Stimulated activated CD8-positive, alpha-beta memory T cell treated with anti-CD3 and anti-CD28 coated beads, Interleukin-15, amount 100 ng/mL, for 24 hours (primary cell): ENCODE data around the gene CKAP2L.
"Not testable (repeated sequence)": the region's sequence is repeated elsewhere in the genome, so short reads cannot be mapped to it uniquely, and the experiment has no call there.

Experiments
- DNase-seq: peaks from one replicate; pipeline ENCODE4 v3.0.0-alpha.2; 2020; ENCODE audit warnings: low read depth

Gene CKAP2L

DNA sequence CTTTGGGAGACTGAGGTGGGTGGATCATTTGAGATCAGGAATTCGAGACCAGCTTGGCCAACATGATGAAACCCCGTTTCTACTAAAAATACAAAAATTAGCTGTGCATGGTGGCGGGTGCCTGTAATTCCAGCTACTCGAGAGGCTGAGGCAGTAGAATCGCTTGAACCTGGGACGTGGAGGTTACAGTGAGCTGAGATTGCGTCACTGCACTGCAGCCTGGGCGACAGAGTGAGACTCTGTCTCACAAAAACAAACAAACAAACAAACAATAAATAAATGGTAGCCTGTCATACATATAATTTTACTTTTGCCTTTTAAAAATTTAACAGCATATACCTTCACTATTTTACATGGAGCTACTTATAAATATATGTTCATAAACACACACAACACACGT is 57.5 kb downstream of the CKAP2L start:
- not testable (repeated sequence) for DNase-seq

DNA sequence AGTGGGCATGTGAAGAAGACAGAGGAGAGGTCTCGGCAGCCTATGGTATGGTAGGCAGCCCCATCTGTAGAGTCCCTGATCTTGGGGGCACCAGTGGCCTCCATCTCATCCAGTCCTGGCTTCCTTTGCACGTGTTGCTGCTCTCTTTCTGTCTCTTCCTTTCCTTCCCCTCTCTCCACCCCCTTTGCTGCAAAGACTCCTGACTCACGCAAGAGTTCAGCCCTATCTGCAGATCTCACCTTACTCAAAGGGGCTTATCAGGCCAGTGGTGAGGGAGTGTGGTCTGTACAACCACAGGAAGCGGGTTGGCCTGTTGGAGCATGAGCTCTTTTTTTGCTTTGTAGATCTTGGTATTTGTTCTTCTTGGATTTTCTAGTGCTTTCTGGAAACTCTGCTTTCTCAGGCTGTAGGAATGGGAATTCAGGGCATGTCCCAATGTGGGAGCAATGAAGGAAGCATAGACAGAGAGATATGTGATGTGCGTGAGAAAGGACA is 58.2 kb downstream of the CKAP2L start:
- no peak for DNase-seq

DNA sequence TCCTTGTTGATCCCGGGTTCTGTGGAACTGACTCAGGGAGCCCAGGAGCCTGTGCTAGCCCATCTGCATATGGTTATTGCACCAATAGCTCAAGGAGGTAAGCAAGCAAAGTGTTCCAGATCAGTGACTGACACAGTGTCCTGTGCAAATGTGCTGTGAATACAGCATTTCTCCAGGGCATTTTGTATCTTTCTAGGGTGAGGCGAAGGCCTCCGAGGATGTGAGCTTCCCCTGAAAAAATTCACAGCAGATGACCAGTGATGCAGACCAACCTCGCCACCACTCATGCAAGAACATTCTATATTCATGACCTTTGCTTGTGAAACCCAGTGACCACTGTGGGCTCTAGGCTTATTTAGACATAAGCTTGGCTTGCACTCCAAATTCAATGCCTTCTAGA is 58.8 kb downstream of the CKAP2L start:
- no peak for DNase-seq

DNA sequence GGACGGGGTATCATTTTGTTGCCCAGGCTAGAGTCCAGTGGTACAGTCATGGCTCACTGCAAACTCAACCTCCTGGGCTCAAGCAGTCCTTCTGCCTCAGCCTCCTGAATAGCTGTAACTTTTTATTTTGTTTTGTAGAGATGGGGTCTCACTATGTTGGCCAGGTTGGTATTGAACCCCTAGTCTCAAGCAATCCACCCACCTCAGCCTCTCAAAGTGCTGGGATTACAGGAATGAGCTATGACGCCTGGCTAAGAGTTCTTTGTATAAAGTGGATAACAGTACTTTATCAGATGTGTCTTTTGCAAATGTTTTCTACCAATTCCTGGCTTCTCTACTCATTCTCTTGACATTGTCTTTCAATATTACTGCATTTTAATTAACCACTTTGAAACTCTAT is 60.7 kb downstream of the CKAP2L start:
- no peak for DNase-seq

DNA sequence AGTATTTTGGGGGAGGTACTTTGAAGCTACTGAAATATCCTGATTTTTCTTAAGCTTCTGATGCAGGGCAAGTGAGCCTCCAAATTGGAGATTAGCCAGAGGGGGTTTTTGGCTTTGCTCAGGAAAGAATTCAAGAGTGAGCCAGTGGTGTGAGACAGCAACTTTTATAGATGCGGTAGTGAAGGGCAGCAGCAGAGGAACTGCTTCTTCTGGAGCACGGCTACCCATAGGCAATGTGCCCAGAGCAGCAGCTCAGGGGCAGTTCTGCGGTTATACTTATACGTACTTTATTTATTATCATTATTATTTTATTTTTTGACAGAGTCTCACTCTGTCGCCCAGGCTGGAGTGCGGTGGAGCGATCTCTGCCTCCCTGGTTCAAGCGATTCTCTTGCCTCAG is 63.4 kb downstream of the CKAP2L start:
- DNase-seq, result no peak

DNA sequence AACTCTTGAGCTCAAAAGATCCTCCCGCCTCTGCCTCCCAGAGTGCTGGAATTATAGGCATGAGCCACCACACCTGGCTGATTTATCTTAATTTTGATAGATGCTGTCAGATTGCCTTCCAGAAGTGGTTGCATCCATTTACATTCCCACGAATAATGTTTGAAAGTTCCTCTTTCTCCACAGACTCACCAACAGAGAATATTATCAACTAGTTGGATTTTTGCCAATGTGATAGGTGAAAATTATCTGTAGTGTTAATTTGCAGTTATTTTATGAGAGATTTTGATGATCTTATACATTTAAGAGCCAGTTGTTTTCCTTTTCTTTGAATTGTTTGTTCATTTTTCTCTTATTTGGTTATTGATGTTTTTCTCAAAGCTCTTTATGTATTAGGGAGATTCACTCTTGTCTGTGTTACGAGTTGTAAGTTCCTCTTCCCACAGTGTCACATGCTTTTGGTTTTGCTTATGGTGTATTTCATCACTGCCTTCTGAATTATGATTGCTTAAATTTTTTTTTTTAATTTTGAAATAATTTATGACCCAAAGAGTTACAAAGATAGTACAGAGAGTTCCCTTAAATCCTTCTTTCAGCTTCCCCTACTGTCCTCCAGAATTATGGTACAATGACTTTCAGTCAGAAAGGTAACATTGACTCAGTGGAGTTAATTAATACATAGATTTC is 64.3 kb downstream of the CKAP2L start:
- no peak for DNase-seq

DNA sequence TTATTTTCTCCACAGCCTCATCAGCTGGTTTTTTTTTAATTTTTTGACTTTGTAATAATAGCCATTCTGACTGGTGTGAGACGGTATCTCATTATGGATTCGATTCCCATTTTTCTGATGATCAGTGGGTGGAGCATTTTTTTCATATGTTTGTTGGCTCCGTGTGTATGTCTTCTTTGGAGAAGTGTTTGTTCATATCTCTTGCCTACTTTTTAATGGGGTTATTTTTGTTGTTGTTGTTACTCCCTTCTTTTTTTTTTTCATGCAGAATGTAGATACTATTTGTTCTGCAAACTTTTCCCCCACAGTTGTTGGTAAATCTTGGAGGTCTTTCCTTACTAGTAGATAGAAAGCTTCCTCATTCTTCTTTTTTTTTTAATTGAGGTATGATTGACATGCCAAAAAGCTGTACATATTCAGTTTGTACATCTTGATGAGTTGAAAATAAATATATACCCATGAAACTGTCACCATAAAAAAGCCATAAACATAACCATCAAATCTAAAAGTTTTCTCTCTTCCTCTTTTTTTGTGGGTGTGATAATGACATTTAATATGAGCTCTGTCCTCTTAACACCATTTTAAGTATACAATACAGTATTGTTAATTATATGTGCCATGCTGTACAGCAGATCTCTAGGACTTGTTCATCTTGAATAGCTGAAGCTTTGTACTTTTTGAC is 65.4 kb downstream of the CKAP2L start:
- no peak for DNase-seq

DNA sequence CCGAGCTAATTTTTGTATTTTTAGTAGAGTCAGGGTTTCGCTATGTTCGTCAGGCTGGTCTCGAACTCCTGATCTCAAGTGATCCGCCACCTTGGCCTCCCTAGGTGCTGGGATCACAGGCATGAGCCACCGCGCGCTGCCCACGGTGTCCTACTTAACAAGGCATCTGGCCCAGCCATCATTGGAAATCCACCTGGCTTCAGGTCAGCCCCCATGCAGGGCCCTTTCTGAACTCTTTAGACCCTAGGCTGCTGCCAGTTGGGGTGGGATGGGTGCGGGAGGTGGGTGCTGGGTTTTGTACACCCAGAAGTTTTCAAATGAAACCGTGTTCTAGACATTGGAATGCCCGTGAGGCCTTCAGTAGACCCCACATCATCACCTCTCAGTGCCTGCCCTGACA is 70.2 kb downstream of the CKAP2L start:
- no peak for DNase-seq

DNA sequence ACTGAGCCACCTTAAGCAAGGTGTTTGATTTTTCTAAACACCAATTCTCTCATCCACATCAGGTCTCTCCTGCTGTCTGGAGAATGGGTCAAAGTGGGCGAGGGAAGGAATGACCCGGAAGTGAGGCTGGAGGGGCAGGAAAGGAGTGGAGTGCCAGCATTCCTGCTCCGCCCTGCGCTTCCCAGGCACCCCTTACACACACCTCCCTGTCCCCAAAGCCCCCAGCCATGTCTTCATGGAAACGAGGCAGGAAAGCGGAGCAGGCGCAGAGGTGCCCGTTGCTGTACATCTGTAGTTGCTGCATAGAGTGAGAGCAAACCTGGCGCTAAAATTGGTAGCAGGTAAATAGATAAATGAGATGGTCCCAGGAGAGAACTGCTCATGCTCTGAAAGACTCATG is 70.8 kb downstream of the CKAP2L start:
- DNase-seq, result no peak

DNA sequence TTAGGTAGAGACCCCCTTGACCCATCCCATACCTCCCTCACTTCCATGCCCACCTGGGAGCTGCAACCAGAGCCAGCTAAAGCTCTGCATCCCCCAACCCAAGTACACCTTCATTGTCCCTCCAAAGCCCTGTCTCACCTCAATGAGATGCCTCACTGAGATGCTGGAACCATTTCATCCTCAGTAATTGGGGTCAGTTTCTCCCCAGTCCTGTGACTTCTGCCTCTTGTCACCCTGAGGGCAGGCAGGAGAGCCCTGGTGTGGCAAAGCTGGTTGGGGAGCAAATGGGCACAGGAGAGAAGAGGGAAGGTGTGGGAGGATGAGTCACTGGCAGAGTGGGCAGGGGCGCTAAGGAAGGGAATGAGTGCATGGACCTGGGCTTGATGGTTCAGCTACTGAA is 71.5 kb downstream of the CKAP2L start:
- DNase-seq, result no peak

DNA sequence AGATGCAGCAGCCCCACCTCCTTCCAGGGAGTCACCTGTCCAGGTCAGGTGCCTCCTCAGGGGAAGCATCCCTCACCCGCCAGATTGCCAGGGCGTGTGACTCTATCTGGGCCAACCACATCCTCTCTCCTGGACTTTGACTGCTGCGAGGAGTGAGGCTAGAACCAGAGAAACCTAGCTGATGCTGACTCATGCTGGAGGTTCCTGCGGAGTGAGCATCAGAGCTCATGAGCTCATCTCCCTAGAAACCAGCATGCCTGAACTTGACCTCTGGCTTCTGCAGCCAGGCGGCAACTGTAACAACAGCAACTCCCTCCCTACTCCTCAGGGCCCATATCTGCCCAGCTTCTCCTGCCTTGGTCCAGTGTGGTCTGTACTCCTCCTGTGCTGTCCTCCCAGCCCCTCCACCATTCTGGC is 71.9 kb downstream of the CKAP2L start:
- DNase-seq, result no peak

DNA sequence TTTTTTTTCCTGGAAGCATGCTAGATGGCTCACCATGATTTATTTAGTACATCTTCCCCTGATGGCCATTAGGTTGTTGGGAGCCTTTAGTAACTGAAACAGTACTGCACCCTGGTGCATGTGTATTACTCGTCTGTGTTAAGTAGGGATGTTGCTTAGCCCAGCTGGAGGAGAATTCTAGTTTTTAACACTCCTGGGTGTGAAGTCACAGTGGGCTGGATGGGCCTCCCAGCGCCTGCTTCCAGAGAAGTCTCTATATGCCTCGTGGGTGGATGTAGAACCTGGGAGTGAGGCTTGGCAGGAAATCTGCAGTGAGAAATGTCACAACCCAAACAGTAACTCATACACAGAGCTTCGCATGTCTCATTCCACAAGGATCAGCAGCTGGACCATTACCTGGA is 72.5 kb downstream of the CKAP2L start:
- DNase-seq, result no peak

DNA sequence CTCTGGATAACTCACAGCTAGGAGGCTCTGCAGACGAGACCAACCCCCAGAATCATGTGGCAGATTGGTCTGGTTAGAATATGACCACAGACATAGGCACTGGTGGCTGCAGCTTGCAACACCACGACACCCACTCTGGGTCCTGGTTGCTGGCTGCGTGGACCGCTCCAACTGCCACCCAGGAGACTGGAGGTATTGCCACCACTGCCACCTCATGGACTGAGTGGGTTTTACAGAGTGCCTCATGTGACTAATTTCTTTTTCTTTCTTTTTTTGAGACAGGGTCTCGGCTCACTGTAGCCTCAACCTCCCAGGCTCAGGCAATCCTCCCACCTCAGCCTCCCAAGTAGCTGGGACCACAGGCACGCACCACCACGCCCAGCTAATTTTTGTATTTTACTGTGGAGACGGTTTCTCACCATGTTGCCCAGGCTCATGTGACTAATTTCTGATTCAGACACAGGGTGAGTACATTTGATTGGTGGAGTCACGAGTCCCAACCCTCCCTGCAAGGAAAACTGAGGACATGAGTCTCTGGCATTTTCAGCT is 73.5 kb downstream of the CKAP2L start:
- DNase-seq, result no peak

DNA sequence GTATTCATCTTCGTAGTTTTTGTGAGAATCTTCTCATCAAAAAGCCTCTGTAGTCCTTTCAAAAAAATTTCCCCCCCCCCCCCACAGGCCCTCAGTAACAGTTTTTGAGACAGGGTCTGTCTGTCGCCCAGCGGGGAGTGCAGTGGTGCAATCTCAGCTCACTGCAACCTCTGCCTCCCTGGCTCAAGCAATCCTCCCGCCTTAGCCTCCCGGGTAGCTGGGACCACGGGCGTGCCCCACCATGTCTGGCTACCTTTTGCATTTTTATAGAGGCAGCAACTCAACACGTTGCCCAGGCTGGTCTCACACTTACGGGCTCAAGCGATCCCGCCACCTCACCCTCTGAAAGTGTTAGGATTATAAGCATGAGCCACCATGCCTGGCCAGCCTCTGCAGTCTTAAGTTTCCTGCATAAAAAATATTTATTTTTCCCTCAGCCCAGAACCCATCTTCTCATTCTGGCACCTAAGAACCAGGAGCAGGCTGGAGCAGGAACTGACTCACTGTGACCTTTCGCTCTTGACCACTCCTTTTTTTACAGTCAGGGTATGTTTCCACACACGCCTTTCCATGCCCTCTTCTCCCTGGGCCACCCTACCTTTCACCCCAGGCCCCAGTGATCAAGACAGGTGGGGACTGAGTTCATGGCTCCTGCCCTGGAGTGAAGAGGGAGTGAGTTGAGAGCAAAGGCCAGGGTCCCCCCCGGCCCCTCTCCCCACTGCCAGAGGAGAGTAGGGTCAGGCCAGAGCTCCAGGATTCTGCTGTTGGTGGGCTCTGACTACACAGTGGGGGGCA is 76.1 kb downstream of the CKAP2L start:
- DNase-seq, result no peak

DNA sequence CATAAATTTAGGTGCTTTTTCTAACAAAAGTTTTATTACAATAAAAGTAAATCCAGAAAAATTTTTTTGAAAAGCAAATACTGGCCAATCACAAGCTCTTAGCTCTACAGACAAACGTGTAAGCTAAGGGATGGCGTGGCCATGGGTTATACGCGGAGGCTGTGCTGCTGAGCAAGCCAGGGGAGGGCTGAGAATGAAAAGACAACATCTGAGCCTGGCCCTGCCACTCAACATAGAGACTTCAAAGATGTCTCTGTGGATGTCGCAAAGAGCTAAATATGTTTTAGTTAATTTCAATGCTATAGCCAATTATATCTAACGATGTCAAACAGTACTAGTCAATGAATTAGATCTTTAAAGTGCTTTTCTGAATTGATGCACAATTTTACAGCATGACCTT is 76.9 kb downstream of the CKAP2L start:
- DNase-seq, result no peak
